ENCODE results near the gene CTU1. TPM values are rescaled to one million over a fixed set of nuclear protein-coding genes. Genes with fewer than 3 reads are reported as not detected.

The CTU1 gene
- total and polyA plus RNA-seq, 10 of the 15 experiments (the other 5 are each of a cell fraction or from before 2014, with no cell fraction given) = 0.02 to 10.5 (median 3.0) TPM; not detected in 1

DNA sequence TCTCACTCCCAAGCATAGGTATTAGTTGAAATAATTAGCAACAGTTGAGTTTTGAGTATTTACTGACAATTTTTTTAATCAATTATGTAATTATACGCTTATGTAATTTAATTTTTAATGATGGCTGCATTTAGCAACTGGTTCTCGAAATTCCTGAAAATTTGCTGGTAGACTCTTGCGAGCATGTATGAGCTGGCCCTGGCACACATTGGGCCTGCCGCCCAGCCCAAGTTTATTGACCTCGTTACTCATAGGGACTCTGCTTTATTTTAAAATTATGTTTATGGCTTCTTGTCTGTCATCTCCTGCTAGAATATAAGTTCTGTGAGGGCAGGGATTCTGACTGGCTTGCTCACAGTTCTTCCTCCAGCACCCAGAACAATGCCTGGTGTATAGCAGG is 32.2 kb downstream of the CTU1 start (continued):
- TF ChIP-seq, protein P1, sequence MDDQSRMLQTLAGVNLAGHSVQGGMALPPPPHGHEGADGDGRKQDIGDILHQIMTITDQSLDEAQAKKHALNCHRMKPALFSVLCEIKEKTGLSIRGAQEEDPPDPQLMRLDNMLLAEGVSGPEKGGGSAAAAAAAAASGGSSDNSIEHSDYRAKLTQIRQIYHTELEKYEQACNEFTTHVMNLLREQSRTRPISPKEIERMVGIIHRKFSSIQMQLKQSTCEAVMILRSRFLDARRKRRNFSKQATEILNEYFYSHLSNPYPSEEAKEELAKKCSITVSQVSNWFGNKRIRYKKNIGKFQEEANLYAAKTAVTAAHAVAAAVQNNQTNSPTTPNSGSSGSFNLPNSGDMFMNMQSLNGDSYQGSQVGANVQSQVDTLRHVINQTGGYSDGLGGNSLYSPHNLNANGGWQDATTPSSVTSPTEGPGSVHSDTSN (IDR thresholded peaks at IDR 0.05; ENCODE audit: insufficient replicate concordance, low read depth, low read length) = no peak
- TF ChIP-seq, protein P2, sequence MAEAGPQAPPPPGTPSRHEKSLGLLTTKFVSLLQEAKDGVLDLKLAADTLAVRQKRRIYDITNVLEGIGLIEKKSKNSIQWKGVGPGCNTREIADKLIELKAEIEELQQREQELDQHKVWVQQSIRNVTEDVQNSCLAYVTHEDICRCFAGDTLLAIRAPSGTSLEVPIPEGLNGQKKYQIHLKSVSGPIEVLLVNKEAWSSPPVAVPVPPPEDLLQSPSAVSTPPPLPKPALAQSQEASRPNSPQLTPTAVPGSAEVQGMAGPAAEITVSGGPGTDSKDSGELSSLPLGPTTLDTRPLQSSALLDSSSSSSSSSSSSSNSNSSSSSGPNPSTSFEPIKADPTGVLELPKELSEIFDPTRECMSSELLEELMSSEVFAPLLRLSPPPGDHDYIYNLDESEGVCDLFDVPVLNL (IDR thresholded peaks at IDR 0.05; ENCODE audit: low read depth, low read length) = no peak
- no peak for TF ChIP-seq MTA3 (IDR thresholded peaks at IDR 0.05; ENCODE audit: borderline replicate concordance, low read length)

DNA sequence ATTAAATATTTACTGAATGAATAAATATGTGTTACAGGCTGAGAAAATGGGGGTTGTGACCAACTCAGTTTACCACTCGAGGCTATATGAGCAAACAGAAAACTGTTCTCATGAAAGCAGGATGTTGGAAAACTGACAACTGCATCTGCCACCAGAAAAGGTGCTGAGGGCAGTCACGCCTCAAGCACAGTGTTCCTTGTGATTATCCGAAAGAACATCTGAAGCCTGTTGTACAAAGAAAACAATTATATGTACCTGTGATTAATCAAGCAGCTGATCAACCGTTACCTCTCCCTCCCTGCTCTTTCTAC is 37.2 kb downstream of the CTU1 start:
- no peak overlapping the region for H3K4me2 ChIP-seq (ENCODE audit: control insufficient read depth, insufficient read depth)
- no peak overlapping the region for H2AFZ ChIP-seq (ENCODE audit: control insufficient read depth, low read depth, low read length)
- no TSS peak for BruUV-seq (replicated peaks)
- ChIA-PET RAD21 (ENCODE audit: unreplicated experiment) (no interaction called here), CTCF (no interaction called here), POLR2A (no interaction called here), SMC1A (ENCODE audit: uncharacterized antibody, unreplicated experiment) (no interaction called here)
- intact Hi-C loops (cut with micrococcal nuclease; ENCODE audit: unreplicated experiment) = no loop called here
- no peak overlapping the region for H3K4me3 ChIP-seq
- H4K20me1 ChIP-seq (ENCODE audit: control insufficient read depth, insufficient read depth) = no peaks in the 10 kb centered on the region
- no peaks in the 10 kb centered on the region for H3K36me3 ChIP-seq (ENCODE audit: control insufficient read depth in 2 of 2, insufficient read depth in 2 of 2, low read length in 1 of 2)
- H3K9ac ChIP-seq (ENCODE audit: control insufficient read depth, insufficient read depth, low read length) = no peak overlapping the region
- H3K27me3 ChIP-seq (replicated peaks in 1 of 2; ENCODE audit: control insufficient read depth in 2 of 2, insufficient read depth in 2 of 2, low read length in 1 of 2) = no peaks in the 10 kb centered on the region
- no peak overlapping the region for H3K27ac ChIP-seq (ENCODE audit: control insufficient read depth, insufficient read depth)
- DNase-seq (ENCODE audit: low read depth, low spot score) (no peak), ATAC-seq (no peak), FAIRE-seq (no peak)
- H3K4me1 ChIP-seq (ENCODE audit: control insufficient read depth, insufficient read depth, low read length) = no peaks in the 10 kb centered on the region
- no peaks in the 10 kb centered on the region for H3K79me2 ChIP-seq (ENCODE audit: control insufficient read depth, insufficient read depth, low read length)
- no peaks in the 10 kb centered on the region for H3K9me3 ChIP-seq (replicated peaks; ENCODE audit: control insufficient read depth, insufficient read depth, low read length)
- in situ Hi-C loops (cut with MboI) = no loop called here
- 13% methylated on average over 4 of the region's 4 CpGs for WGBS (ENCODE audit: insufficient coverage, insufficient replicate concordance, low lambda C conversion rate, missing lambda C conversion rate)
- TF ChIP-seq IKZF1 (conservative IDR thresholded peaks at IDR 0.05) (no peak), CREB1 (IDR thresholded peaks at IDR 0.05; ENCODE audit: low read depth) (no peak), SIN3A (IDR thresholded peaks at IDR 0.05; ENCODE audit: low read depth, low read length) (no peak), RAD21 (IDR thresholded peaks at IDR 0.05; ENCODE audit: insufficient read depth, low read depth, low read length) (no peak), SMAD1 (IDR thresholded peaks at IDR 0.05; ENCODE audit: low read depth, partially characterized antibody) (no peak), ASH2L (IDR thresholded peaks at IDR 0.05; ENCODE audit: borderline replicate concordance, low read depth) (no peak), EP300 (IDR thresholded peaks at IDR 0.05; ENCODE audit: borderline replicate concordance in 1 of 2, control insufficient read depth in 1 of 2, low read depth in 2 of 2, low read length in 2 of 2) (no peak), SREBF2 (IDR thresholded peaks at IDR 0.05; ENCODE audit: low read length) (no peak), SP1 (IDR thresholded peaks at IDR 0.05; ENCODE audit: low read depth, low read length) (no peak), FOXK2 (IDR thresholded peaks at IDR 0.05) (no peak), ZNF622 (IDR thresholded peaks at IDR 0.05) (no peak), KDM1A (IDR thresholded peaks at IDR 0.05; ENCODE audit: borderline replicate concordance) (no peak), YY1 (IDR thresholded peaks at IDR 0.05; ENCODE audit: low read depth, low read length) (no peak)
- TF ChIP-seq, protein P3, sequence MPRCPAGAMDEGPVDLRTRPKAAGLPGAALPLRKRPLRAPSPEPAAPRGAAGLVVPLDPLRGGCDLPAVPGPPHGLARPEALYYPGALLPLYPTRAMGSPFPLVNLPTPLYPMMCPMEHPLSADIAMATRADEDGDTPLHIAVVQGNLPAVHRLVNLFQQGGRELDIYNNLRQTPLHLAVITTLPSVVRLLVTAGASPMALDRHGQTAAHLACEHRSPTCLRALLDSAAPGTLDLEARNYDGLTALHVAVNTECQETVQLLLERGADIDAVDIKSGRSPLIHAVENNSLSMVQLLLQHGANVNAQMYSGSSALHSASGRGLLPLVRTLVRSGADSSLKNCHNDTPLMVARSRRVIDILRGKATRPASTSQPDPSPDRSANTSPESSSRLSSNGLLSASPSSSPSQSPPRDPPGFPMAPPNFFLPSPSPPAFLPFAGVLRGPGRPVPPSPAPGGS (IDR thresholded peaks at IDR 0.05; ENCODE audit: borderline replicate concordance, insufficient read depth, low read depth, low read length, poor library complexity, severe bottlenecking) = no peak
- TF ChIP-seq, protein P4, sequence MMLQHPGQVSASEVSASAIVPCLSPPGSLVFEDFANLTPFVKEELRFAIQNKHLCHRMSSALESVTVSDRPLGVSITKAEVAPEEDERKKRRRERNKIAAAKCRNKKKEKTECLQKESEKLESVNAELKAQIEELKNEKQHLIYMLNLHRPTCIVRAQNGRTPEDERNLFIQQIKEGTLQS (IDR thresholded peaks at IDR 0.05; ENCODE audit: borderline replicate concordance, extremely low read depth, low read depth, low read length) = no peak
- TF ChIP-seq, protein P5, sequence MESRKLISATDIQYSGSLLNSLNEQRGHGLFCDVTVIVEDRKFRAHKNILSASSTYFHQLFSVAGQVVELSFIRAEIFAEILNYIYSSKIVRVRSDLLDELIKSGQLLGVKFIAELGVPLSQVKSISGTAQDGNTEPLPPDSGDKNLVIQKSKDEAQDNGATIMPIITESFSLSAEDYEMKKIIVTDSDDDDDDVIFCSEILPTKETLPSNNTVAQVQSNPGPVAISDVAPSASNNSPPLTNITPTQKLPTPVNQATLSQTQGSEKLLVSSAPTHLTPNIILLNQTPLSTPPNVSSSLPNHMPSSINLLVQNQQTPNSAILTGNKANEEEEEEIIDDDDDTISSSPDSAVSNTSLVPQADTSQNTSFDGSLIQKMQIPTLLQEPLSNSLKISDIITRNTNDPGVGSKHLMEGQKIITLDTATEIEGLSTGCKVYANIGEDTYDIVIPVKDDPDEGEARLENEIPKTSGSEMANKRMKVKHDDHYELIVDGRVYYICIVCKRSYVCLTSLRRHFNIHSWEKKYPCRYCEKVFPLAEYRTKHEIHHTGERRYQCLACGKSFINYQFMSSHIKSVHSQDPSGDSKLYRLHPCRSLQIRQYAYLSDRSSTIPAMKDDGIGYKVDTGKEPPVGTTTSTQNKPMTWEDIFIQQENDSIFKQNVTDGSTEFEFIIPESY (IDR thresholded peaks at IDR 0.05) = no peak

Data from GM12878 (cell line).